ENCODE data around the gene NUCB1. TPM values are rescaled to one million over a fixed set of nuclear protein-coding genes. Genes with fewer than 3 reads are reported as not detected.

Gene NUCB1
- total RNA-seq, 1 donor from 2014 or later, result 159 TPM

DNA sequence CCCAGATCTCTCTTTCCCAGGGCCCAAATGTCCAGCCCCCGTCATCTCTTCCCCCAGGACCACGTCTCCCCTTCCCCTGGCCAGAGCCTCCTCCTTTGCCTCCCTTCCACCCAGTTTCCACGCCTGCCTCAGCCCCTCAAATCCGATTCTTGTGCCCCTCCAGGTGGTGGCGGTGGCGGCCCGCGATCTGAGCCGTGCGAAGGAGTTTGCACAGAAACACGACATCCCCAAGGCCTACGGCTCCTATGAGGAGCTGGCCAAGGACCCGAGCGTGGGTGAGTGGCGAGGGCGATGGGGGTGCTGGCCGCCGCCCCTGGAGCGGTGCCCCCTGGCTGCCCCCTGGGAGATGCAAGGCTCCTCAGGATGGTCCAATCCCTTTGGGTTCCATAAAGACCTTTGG is 34.7 kb downstream of the NUCB1 start:
- DNase-seq (ENCODE audit: low spot score in 2 of 2, unreplicated experiment in 2 of 2), result no peak
- Mint-ChIP-seq H3K36me3 (peaks cover 11% of the 10 kb centered on the region), H3K4me3 (no peak overlapping the region), H3K4me1 (peaks cover 18% of the 10 kb centered on the region), H3K27me3 (ENCODE audit: low read depth) (peaks cover 5% of the 10 kb centered on the region), H3K9me3 (no peaks in the 10 kb centered on the region), H3K27ac (peak overlapping the region; percentile 67)
- TF ChIP-seq, protein P1, sequence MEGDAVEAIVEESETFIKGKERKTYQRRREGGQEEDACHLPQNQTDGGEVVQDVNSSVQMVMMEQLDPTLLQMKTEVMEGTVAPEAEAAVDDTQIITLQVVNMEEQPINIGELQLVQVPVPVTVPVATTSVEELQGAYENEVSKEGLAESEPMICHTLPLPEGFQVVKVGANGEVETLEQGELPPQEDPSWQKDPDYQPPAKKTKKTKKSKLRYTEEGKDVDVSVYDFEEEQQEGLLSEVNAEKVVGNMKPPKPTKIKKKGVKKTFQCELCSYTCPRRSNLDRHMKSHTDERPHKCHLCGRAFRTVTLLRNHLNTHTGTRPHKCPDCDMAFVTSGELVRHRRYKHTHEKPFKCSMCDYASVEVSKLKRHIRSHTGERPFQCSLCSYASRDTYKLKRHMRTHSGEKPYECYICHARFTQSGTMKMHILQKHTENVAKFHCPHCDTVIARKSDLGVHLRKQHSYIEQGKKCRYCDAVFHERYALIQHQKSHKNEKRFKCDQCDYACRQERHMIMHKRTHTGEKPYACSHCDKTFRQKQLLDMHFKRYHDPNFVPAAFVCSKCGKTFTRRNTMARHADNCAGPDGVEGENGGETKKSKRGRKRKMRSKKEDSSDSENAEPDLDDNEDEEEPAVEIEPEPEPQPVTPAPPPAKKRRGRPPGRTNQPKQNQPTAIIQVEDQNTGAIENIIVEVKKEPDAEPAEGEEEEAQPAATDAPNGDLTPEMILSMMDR (IDR thresholded peaks at IDR 0.05; ENCODE audit: unreplicated experiment), result no peak

DNA sequence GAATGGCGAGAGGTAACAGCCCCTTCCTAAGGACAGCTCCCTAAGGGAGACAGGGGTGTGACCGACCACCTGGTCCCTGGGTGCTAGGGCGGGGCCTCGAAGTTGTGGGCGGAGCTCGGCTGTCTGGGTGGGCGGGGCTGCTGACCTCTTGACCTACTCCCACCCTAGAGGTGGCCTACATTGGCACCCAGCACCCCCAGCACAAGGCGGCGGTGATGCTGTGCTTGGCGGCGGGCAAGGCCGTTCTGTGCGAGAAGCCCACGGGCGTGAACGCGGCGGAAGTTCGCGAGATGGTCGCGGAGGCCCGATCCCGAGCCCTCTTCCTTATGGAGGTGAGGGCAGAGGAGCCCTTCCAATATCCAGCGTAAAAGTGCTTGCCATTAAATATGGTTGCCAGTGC is 35.8 kb downstream of the NUCB1 start:
- H3K4me1 Mint-ChIP-seq, result peaks cover 18% of the 10 kb centered on the region
- no peak for DNase-seq (ENCODE audit: low spot score in 2 of 2, unreplicated experiment in 2 of 2)

GRCh38 chr19:48938256-48938655 is 38.1 kb downstream of the NUCB1 start:
- Mint-ChIP-seq H3K36me3 (peaks cover 25% of the 10 kb centered on the region), H3K27ac (no peak overlapping the region), H3K4me3 (no peak overlapping the region), H3K27me3 (ENCODE audit: low read depth) (peaks cover 2% of the 10 kb centered on the region), H3K9me3 (peaks cover 5% of the 10 kb centered on the region), H3K4me1 (peaks cover 16% of the 10 kb centered on the region)
- TF ChIP-seq, protein P1 (IDR thresholded peaks at IDR 0.05; ENCODE audit: unreplicated experiment), result no peak
- DNase-seq (ENCODE audit: low spot score in 2 of 2, unreplicated experiment in 2 of 2), result no peak

More for the DNA sequence above, 35.8 kb downstream of the NUCB1 start:
- H3K27me3 Mint-ChIP-seq (ENCODE audit: low read depth), result peaks cover 5% of the 10 kb centered on the region
- TF ChIP-seq, protein P1 (IDR thresholded peaks at IDR 0.05; ENCODE audit: unreplicated experiment), result no peak
- peaks cover 17% of the 10 kb centered on the region for H3K36me3 Mint-ChIP-seq
- no peak overlapping the region for H3K27ac Mint-ChIP-seq
- no peaks in the 10 kb centered on the region for H3K9me3 Mint-ChIP-seq
- no peak overlapping the region for H3K4me3 Mint-ChIP-seq

- Mint-ChIP-seq H3K27ac (no peak overlapping the region), H3K4me1 (no peaks in the 10 kb centered on the region), H3K36me3 (peaks cover 25% of the 10 kb centered on the region), H3K4me3 (no peak overlapping the region), H3K27me3 (ENCODE audit: low read depth) (no peaks in the 10 kb centered on the region), H3K9me3 (peaks cover 5% of the 10 kb centered on the region)
- TF ChIP-seq, protein P1 (IDR thresholded peaks at IDR 0.05; ENCODE audit: unreplicated experiment), result no peak
- DNase-seq (ENCODE audit: low spot score in 2 of 2, unreplicated experiment in 2 of 2), result no peak
Observed at GRCh38 chr19:48940902-48941301, 40.8 kb downstream of the NUCB1 start.

- no peak overlapping the region for H3K27ac Mint-ChIP-seq
- DNase-seq (ENCODE audit: low spot score in 2 of 2, unreplicated experiment in 2 of 2), result no peak
- no peak overlapping the region for H3K4me3 Mint-ChIP-seq
- peaks cover 23% of the 10 kb centered on the region for H3K36me3 Mint-ChIP-seq
- H3K27me3 Mint-ChIP-seq (ENCODE audit: low read depth), result no peaks in the 10 kb centered on the region
- H3K4me1 Mint-ChIP-seq, result no peaks in the 10 kb centered on the region
- H3K9me3 Mint-ChIP-seq, result peaks cover 5% of the 10 kb centered on the region
- TF ChIP-seq, protein P1 (IDR thresholded peaks at IDR 0.05; ENCODE audit: unreplicated experiment), result no peak
Observed at GRCh38 chr19:48943081-48943480, 43.0 kb downstream of the NUCB1 start.

DNA sequence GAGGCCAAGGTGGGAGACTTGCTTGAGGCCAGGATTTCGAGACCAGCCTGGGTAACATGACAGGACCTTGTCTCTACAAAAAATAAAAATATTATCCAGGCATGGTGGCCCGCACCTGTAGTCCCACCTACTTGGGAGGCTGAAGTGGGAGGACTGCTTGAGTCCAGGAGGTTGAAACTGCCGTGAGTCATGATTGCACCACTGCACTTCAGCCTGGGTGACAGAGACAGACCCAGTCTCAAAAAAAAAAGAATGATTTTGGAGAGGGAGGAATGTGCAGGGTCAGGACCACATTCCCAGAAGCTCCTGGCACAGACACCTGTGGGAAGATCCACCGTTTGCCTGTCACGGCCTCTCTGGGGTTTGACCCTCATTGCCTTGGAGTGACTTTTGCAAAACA is 45.3 kb downstream of the NUCB1 start:
- Mint-ChIP-seq H3K9me3 (peaks cover 8% of the 10 kb centered on the region), H3K27me3 (ENCODE audit: low read depth) (no peaks in the 10 kb centered on the region), H3K36me3 (peaks cover 12% of the 10 kb centered on the region), H3K4me3 (no peak overlapping the region), H3K27ac (no peak overlapping the region), H3K4me1 (no peaks in the 10 kb centered on the region)
- TF ChIP-seq, protein P1 (IDR thresholded peaks at IDR 0.05; ENCODE audit: unreplicated experiment), result no peak
- DNase-seq (ENCODE audit: low spot score in 2 of 2, unreplicated experiment in 2 of 2), result no peak

All from mesothelial cell of epicardium (in vitro differentiated cells).